Colonic mucosa (tissue), 4 donors: Measurements from ENCODE around the gene ORAI2. TPM values are rescaled to one million over a fixed set of nuclear protein-coding genes. Genes with fewer than 3 reads are reported as not detected.
A peak's percentile ranks its signal among the peaks of the same experiment; 100 is the strongest.

ENCODE experiments used
- DNase-seq: peaks from one replicate; pipeline ENCODE4 v3.0.0-alpha.2; 2020
- H3K27ac ChIP-seq: fragments of 200-600 bp; one replicate; pipeline ENCODE4 v1.8.0; 2021
- H3K27me3 ChIP-seq: fragments of 200-600 bp; one replicate; pipeline ENCODE4 v1.8.0; 2021
- H3K36me3 ChIP-seq: fragments of 200-600 bp; one replicate; pipeline ENCODE4 v1.8.0; 2021
- H3K4me1 ChIP-seq: fragments of 200-600 bp; one replicate; pipeline ENCODE4 v1.8.0; 2021; ENCODE audit warnings: mild to moderate bottlenecking
- H3K4me3 ChIP-seq: fragments of 200-600 bp; one replicate; pipeline ENCODE4 v1.8.0; 2021
- H3K9ac ChIP-seq, 2 donors: one replicate each; pipeline ENCODE4 v1.7.0; 2013; ENCODE audit warnings: control low read depth in 2 of 2, low read depth in 2 of 2, low read length in 2 of 2
- H3K9me3 ChIP-seq: fragments of 200-600 bp; one replicate; pipeline ENCODE4 v1.8.0; 2021
- CTCF ChIP-seq: fragments of 200-600 bp; IDR thresholded peaks from one replicate; pipeline ENCODE4 v1.8.0; 2022; ENCODE audit warnings: antibody characterized with exemption, mild to moderate bottlenecking
- intact Hi-C: fragments of 100-400 bp; cut with DNase I; formaldehyde crosslinking; loops from one replicate; pipeline ENCODE4 v1.14.1; 2022
- total RNA-seq, 2 donors: library from RNA; stranded (reverse); fragmentation: NEBNext Ultra II Directional in 1 of 2; extraction: Animal tissue kit (Norgen Biotek cat#: 25700) in 1 of 2; gene quantifications; one replicate each; pipeline ENCODE4 v1.2.1, GENCODE V29; 2021
- donor health status: healthy.
- donor health status: DM: no; HTN: no; CAD: no.
- donor health status: DM: no; HTN: no; CAD: no.

ORAI2 gene
- total RNA-seq, 2 donors from 2014 or later, result 3.3 to 5.5 TPM

GRCh38 chr7:102467581-102468477, 34.5 kb downstream of the ORAI2 start:
- peaks cover 11% of the 10 kb centered on the region for H3K4me1 ChIP-seq
- no peak for TF ChIP-seq CTCF
- no peaks in the 10 kb centered on the region for H3K27me3 ChIP-seq
- H3K4me3 ChIP-seq, result no peak overlapping the region
- intact Hi-C loops, result loop anchor here (10.0 kb wide), 1 partner anchor 63 kb away; no protein-coding TSS in a partner anchor
- DNase-seq, result no peak
- peaks cover 4% of the 10 kb centered on the region for H3K36me3 ChIP-seq
- no peak overlapping the region for H3K9ac ChIP-seq
- H3K27ac ChIP-seq, result no peak overlapping the region
- H3K9me3 ChIP-seq, result no peaks in the 10 kb centered on the region

GRCh38 chr7:102468478-102469350, 35.3 kb downstream of the ORAI2 start:
- Histone ChIP-seq H3K36me3 (peaks cover 4% of the 10 kb centered on the region), H3K27me3 (no peaks in the 10 kb centered on the region), H3K9ac (no peak overlapping the region), H3K9me3 (no peaks in the 10 kb centered on the region), H3K4me1 (peaks cover 9% of the 10 kb centered on the region), H3K4me3 (no peak overlapping the region), H3K27ac (no peak overlapping the region)
- DNase-seq, result no peak
- no peak for TF ChIP-seq CTCF
- intact Hi-C loops, result loop anchor here (10.0 kb wide), 1 partner anchor 64 kb away; no protein-coding TSS in a partner anchor

GRCh38 chr7:102469351-102469971, 36.1 kb downstream of the ORAI2 start:
- no peak for DNase-seq
- intact Hi-C loops, result loop anchor here (10.0 kb wide), 1 partner anchor 65 kb away; no protein-coding TSS in a partner anchor
- H3K4me1 ChIP-seq, result peaks cover 5% of the 10 kb centered on the region

GRCh38 chr7:102469972-102470825, 36.8 kb downstream of the ORAI2 start:
- H3K9ac ChIP-seq, result peak overlapping the region in 1 of 2 donors; percentile 43
- intact Hi-C loops, result loop anchor here (10.0 kb wide), 1 partner anchor 65 kb away; no protein-coding TSS in a partner anchor
- no peak for TF ChIP-seq CTCF
- peak; percentile 83 for DNase-seq
- H3K36me3 ChIP-seq, result peaks cover 4% of the 10 kb centered on the region
- H3K4me3 ChIP-seq, result no peak overlapping the region
- no peaks in the 10 kb centered on the region for H3K27me3 ChIP-seq
- no peaks in the 10 kb centered on the region for H3K9me3 ChIP-seq
- no peak overlapping the region for H3K27ac ChIP-seq
- H3K4me1 ChIP-seq, result peaks cover 5% of the 10 kb centered on the region

More at GRCh38 chr7:102469351-102469971, 36.1 kb downstream of the ORAI2 start:
- Histone ChIP-seq H3K9ac (no peak overlapping the region), H3K27ac (no peak overlapping the region), H3K36me3 (peaks cover 4% of the 10 kb centered on the region), H3K9me3 (no peaks in the 10 kb centered on the region), H3K4me3 (no peak overlapping the region), H3K27me3 (no peaks in the 10 kb centered on the region)
- no peak for TF ChIP-seq CTCF
